Colon (tissue), 2 donors: ENCODE data around the gene RIN3.

ENCODE experiments used
- FAIRE-seq: peaks from 2 replicates; lab custom pipeline; 2012; peaks lifted over from hg19 to GRCh38; lab: Jason Lieb, UNC
- donor health status: control.
- donor health status: control.

The RIN3 gene

GRCh38 chr14:92724516-92725340 lies 211.1 kb downstream of the RIN3 start:
- FAIRE-seq = no peak

GRCh38 chr14:92726135-92726932 lies 212.8 kb downstream of the RIN3 start:
- no peak for FAIRE-seq

GRCh38 chr14:92726933-92727262 lies 213.3 kb downstream of the RIN3 start:
- FAIRE-seq = no peak

- no peak for FAIRE-seq
Measured at GRCh38 chr14:92728759-92729364, 215.3 kb downstream of the RIN3 start.

GRCh38 chr14:92729634-92730358 lies 216.2 kb downstream of the RIN3 start:
- FAIRE-seq = no peak

- FAIRE-seq = no peak
Measured at GRCh38 chr14:92731622-92732115, 218.1 kb downstream of the RIN3 start.

- no peak for FAIRE-seq
Measured at GRCh38 chr14:92733007-92733406, 219.4 kb downstream of the RIN3 start.

GRCh38 chr14:92734618-92735017 lies 221.0 kb downstream of the RIN3 start:
- FAIRE-seq = no peak

GRCh38 chr14:92735344-92735743 lies 221.8 kb downstream of the RIN3 start:
- FAIRE-seq = no peak

- no peak for FAIRE-seq
Measured at GRCh38 chr14:92737206-92737605, 223.6 kb downstream of the RIN3 start.

GRCh38 chr14:92737619-92738188 lies 224.1 kb downstream of the RIN3 start:
- FAIRE-seq = no peak
